HG02610 (cell line): ENCODE results near the gene AP1S3.

Experiments used
- ATAC-seq: cut with Tn5 transposase; IDR thresholded peaks from one replicate; pipeline ENCODE4 v1.9.1; 2021; ENCODE audit warnings: mild to moderate bottlenecking, moderate library complexity; ENCODE audit not compliant: unreplicated experiment

The AP1S3 gene

GRCh38 chr2:223727562-223727961 is 109.8 kb downstream of the AP1S3 start:
- peak; percentile 89 for ATAC-seq

- no peak for ATAC-seq
Measured at GRCh38 chr2:223725986-223726970, 111.1 kb downstream of the AP1S3 start.

- no peak for ATAC-seq
Measured at GRCh38 chr2:223725494-223725893, 111.9 kb downstream of the AP1S3 start.

- ATAC-seq, result no peak
Measured at GRCh38 chr2:223724861-223725260, 112.5 kb downstream of the AP1S3 start.

GRCh38 chr2:223723954-223724411 is 113.4 kb downstream of the AP1S3 start:
- no peak for ATAC-seq

GRCh38 chr2:223722226-223722625 is 115.2 kb downstream of the AP1S3 start:
- no peak for ATAC-seq

GRCh38 chr2:223721746-223722145 is 115.6 kb downstream of the AP1S3 start:
- no peak for ATAC-seq

GRCh38 chr2:223720367-223720766 is 117.0 kb downstream of the AP1S3 start:
- peak; percentile 54 for ATAC-seq

GRCh38 chr2:223712642-223713041 is 124.7 kb downstream of the AP1S3 start:
- no peak for ATAC-seq

- ATAC-seq, result no peak
Measured at GRCh38 chr2:223711596-223712326, 125.6 kb downstream of the AP1S3 start.
